ENCODE data around the gene SCIN. TPM values are rescaled to one million over a fixed set of nuclear protein-coding genes. Genes with fewer than 3 reads are reported as not detected.

The SCIN gene
- total RNA-seq, 1 experiment from 2014 or later, result 0.39 TPM

GRCh38 chr7:12674053-12674452 lies 103.5 kb downstream of the SCIN start:
- TF ChIP-seq EZH2 (IDR thresholded peaks at IDR 0.05; ENCODE audit: borderline replicate concordance, low read depth, low read length, poor library complexity, severe bottlenecking) (no peak), CTCF (conservative IDR thresholded peaks at IDR 0.05; ENCODE audit: low read depth, low read length) (no peak)
- ChIA-PET CTCF (interaction anchor here (0.8 kb wide), 1 partner anchor 12 kb away, joined by 3 read pairs; no protein-coding TSS in a partner anchor), POLR2A (ENCODE audit: low non-redundant PET) (no interaction called here)
- no peak for DNase-seq (ENCODE audit: low spot score)
- no TSS peak for BruUV-seq (replicated peaks)
- Histone ChIP-seq H3K9me3 (ENCODE audit: low read depth, low read length, poor library complexity, severe bottlenecking) (no peaks in the 10 kb centered on the region), H3K27ac (ENCODE audit: low read depth, low read length, poor library complexity, severe bottlenecking) (no peak overlapping the region), H3K36me3 (ENCODE audit: insufficient read depth, low read length, poor library complexity, severe bottlenecking) (no peaks in the 10 kb centered on the region), H3K4me1 (ENCODE audit: insufficient read depth, low read length, poor library complexity, severe bottlenecking) (no peaks in the 10 kb centered on the region), H3K4me3 (ENCODE audit: low read depth, low read length, poor library complexity, severe bottlenecking) (no peak overlapping the region), H3K27me3 (replicated peaks; ENCODE audit: insufficient read depth, low read depth, low read length, poor library complexity) (no peaks in the 10 kb centered on the region)
- intact Hi-C loops (cut with micrococcal nuclease; ENCODE audit: unreplicated experiment), result loop anchor here (2.0 to 5.0 kb wide), 2 partner anchors 147 to 589 kb away; no protein-coding TSS in a partner anchor

DNA sequence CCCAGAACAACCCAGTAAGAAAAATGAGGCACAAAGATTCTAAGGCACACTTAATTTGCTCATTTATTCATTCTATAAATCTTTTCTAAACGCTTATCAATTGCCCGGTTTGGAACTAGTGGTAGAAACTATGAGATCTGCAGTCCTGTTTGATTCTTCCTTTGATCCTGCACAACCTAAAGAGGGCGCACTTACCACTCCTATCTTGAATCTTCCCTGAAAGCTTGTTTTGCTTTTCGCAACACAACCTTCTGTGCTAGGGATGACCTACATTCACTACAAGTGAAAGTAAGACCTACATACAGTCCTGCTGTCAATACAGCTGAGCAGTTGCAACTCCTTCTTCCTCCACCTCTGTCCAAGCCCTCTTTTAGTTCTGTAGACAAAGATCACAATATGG lies 104.3 kb downstream of the SCIN start:
- intact Hi-C loops (cut with micrococcal nuclease; ENCODE audit: unreplicated experiment), result loop anchor here (2.0 to 5.0 kb wide), 2 partner anchors 148 to 588 kb away; no protein-coding TSS in a partner anchor

GRCh38 chr7:12683678-12684585 lies 113.4 kb downstream of the SCIN start:
- BruUV-seq (replicated peaks), result no TSS peak
- ChIA-PET CTCF (interaction anchor here (0.7 to 1.1 kb wide), 3 partner anchors 9 to 578 kb away, joined by 3 to 4 read pairs (median 3); no protein-coding TSS in a partner anchor), POLR2A (ENCODE audit: low non-redundant PET) (no interaction called here)
- intact Hi-C loops (cut with micrococcal nuclease; ENCODE audit: unreplicated experiment), result loop anchor here (5.0 to 10.0 kb wide), 3 partner anchors 201 to 503 kb away; no protein-coding TSS in a partner anchor
- H3K36me3 ChIP-seq (ENCODE audit: insufficient read depth, low read length, poor library complexity, severe bottlenecking), result no peaks in the 10 kb centered on the region
- H3K4me3 ChIP-seq (ENCODE audit: low read depth, low read length, poor library complexity, severe bottlenecking), result no peak overlapping the region
- TF ChIP-seq EZH2 (IDR thresholded peaks at IDR 0.05; ENCODE audit: borderline replicate concordance, low read depth, low read length, poor library complexity, severe bottlenecking), result no peak
- peak; percentile 54 for TF ChIP-seq CTCF (conservative IDR thresholded peaks at IDR 0.05; ENCODE audit: low read depth, low read length)
- H3K27ac ChIP-seq (ENCODE audit: low read depth, low read length, poor library complexity, severe bottlenecking), result no peak overlapping the region
- peaks cover 6% of the 10 kb centered on the region for H3K4me1 ChIP-seq (ENCODE audit: insufficient read depth, low read length, poor library complexity, severe bottlenecking)
- DNase-seq (ENCODE audit: low spot score), result peak; percentile 45
- H3K9me3 ChIP-seq (ENCODE audit: low read depth, low read length, poor library complexity, severe bottlenecking), result no peaks in the 10 kb centered on the region
- H3K27me3 ChIP-seq (replicated peaks; ENCODE audit: insufficient read depth, low read depth, low read length, poor library complexity), result no peaks in the 10 kb centered on the region

More for the DNA sequence above, 104.3 kb downstream of the SCIN start:
- peak; percentile 70 for DNase-seq (ENCODE audit: low spot score)
- no peaks in the 10 kb centered on the region for H3K9me3 ChIP-seq (ENCODE audit: low read depth, low read length, poor library complexity, severe bottlenecking)
- TF ChIP-seq EZH2 (IDR thresholded peaks at IDR 0.05; ENCODE audit: borderline replicate concordance, low read depth, low read length, poor library complexity, severe bottlenecking), result no peak
- TF ChIP-seq CTCF (conservative IDR thresholded peaks at IDR 0.05; ENCODE audit: low read depth, low read length), result peak; percentile 75
- ChIA-PET POLR2A (ENCODE audit: low non-redundant PET) (no interaction called here), CTCF (interaction anchor here (0.8 to 1.0 kb wide), 2 partner anchors 9 to 11 kb away, joined by 3 read pairs; no protein-coding TSS in a partner anchor)
- no peak overlapping the region for H3K4me3 ChIP-seq (ENCODE audit: low read depth, low read length, poor library complexity, severe bottlenecking)
- H3K36me3 ChIP-seq (ENCODE audit: insufficient read depth, low read length, poor library complexity, severe bottlenecking), result no peaks in the 10 kb centered on the region
- H3K27ac ChIP-seq (ENCODE audit: low read depth, low read length, poor library complexity, severe bottlenecking), result no peak overlapping the region
- H3K4me1 ChIP-seq (ENCODE audit: insufficient read depth, low read length, poor library complexity, severe bottlenecking), result no peaks in the 10 kb centered on the region
- BruUV-seq (replicated peaks), result no TSS peak
- no peaks in the 10 kb centered on the region for H3K27me3 ChIP-seq (replicated peaks; ENCODE audit: insufficient read depth, low read depth, low read length, poor library complexity)

Measured in A673 (cell line).